GM06990 (cell line): Measurements from ENCODE around the gene CLEC17A.
"Not testable (repeated sequence)": the region's sequence is repeated elsewhere in the genome, so short reads cannot be mapped to it uniquely, and the experiment has no call there.

Source experiments
- DNase-seq: peaks from one replicate; pipeline ENCODE4 v3.0.0-alpha.2; 2011; ENCODE audit not compliant: insufficient read length; ENCODE audit errors: extremely low read depth
- H3K27me3 ChIP-seq: replicated peaks from 2 replicates; pipeline ENCODE4 v1.6.0; 2011; ENCODE audit warnings: low read length; ENCODE audit not compliant: control insufficient read depth, insufficient read depth
- H3K36me3 ChIP-seq: 2 replicates; pipeline ENCODE4 v1.5.1; 2011; ENCODE audit warnings: low read length; ENCODE audit not compliant: control insufficient read depth, insufficient read depth
- H3K4me3 ChIP-seq: replicated peaks from 2 replicates; pipeline ENCODE4 v1.5.1; 2011; ENCODE audit warnings: low read depth, mild to moderate bottlenecking, control low read depth, low read length
- CTCF ChIP-seq: IDR thresholded peaks from 2 replicates; pipeline ENCODE4 v1.5.1; 2011; ENCODE audit warnings: low read length, control low read depth, mild to moderate bottlenecking, inconsistent platforms; ENCODE audit not compliant: insufficient read depth, poor library complexity, severe bottlenecking

CLEC17A gene

DNA sequence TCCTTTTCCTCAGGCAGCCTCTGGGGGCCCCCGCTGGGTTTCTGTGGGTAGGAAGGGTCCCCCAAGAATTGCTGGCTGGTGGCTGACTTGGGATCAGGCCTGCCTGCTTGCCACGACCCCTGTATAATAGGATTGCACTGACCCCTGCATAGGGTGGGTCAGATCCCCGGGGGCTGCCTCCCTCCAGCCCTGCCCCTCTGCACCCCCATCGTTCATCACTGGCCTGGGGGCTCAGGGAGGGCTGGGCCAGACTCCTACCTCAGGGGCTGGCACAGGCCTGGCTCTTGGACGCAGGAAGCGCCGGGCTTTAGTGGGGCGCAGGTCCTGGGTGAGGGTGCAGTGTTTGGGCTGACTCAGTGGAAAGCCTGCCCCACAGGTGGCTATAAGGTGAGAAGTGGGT, 21.6 kb upstream of the CLEC17A start:
- Histone ChIP-seq H3K36me3 (peaks cover 4% of the 10 kb centered on the region), H3K4me3 (no peak overlapping the region), H3K27me3 (no peaks in the 10 kb centered on the region)
- no peak for TF ChIP-seq CTCF
- no peak for DNase-seq

DNA sequence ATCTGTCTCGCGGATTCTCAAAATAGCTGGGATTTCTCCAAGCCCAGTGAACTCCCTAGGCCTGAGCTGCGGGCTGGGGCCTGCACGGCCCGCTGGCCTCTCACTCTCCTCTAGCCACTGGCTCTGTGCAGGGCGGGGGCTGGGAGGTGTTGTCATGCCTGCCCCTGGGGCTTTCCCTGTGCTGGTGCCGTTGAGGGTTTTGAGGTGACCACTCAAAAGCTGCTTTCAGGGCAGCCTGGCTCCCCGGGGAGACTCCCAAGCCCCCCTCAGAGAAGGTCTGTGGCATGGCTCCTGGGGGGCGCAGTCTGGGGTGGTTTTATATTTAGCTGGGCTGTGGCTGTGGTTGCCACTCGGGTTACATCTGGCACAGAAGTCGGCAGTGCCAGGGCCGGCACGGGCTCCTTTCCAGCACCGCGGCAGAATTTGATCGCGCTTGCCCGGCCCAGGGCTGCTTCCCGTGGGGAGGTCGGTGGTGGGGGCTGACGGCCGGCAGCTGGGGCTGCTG, 21.0 kb upstream of the CLEC17A start:
- no peaks in the 10 kb centered on the region for H3K27me3 ChIP-seq
- DNase-seq = peak; percentile 55
- TF ChIP-seq CTCF = no peak
- peaks cover 5% of the 10 kb centered on the region for H3K36me3 ChIP-seq
- H3K4me3 ChIP-seq = no peak overlapping the region

DNA sequence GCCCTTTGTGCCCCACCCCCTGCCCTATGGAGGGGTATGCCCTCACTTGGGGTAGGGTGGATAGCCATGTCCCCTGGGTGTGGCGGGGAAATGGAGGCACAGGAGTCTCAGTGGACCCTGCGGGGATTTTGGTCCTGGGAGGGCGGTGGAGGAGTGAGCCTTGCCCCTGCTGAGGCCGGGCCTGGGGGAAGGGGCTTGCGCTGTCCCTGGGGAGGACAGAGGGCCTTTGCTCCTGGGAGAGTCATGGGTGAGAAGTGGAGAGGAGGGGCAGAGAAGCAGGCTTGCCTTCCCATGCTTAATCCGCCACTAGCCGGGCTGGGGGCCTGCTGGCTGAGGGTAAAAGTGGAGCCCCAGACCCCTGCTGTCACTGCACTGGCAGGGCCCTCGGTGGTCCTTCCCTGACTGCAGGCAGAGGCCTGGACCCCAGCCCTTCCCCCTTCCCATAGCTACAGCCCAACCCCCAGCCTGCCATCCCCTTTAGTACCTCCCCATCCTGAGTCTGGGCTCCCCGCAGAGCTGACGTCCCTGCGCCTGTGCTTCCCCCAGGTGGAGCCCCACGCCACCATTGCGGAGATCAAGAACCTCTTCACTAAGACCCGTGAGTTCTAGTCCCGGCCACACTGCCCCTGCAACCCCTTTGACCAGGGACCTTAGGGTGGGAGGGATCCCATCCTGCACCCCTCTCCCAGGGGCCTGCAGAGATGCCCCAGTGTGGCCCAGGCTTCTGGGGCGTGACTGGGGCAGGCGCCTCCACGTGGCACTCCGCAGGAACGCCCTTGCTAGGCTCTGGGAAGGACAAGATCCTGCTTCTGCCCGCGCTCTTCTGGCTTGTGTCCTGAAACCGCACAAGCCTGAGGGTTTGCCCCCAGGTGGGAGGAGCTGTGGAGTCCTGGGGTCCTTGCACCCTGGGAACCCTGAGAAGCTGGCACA, 20.0 kb upstream of the CLEC17A start:
- DNase-seq = no peak
- H3K36me3 ChIP-seq = peaks cover 9% of the 10 kb centered on the region
- H3K27me3 ChIP-seq = no peaks in the 10 kb centered on the region
- H3K4me3 ChIP-seq = no peak overlapping the region
- TF ChIP-seq CTCF = no peak

DNA sequence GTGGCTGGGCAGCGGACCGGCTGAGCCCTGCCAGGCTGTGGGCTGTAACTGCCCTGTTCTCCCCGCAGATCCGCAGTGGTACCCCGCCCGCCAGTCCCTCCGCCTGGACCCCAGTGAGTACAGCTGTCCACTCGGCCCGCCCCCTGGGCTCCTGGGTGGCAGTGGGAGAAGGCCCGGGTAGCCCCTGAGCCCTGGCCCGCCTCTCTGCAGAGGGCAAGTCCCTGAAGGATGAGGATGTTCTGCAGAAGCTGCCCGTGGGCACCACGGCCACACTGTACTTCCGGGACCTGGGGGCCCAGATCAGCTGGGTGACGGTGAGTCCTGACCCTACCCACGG, 19.3 kb upstream of the CLEC17A start:
- no peak for TF ChIP-seq CTCF
- Histone ChIP-seq H3K27me3 (no peaks in the 10 kb centered on the region), H3K4me3 (no peak overlapping the region), H3K36me3 (peaks cover 9% of the 10 kb centered on the region)
- DNase-seq = no peak

DNA sequence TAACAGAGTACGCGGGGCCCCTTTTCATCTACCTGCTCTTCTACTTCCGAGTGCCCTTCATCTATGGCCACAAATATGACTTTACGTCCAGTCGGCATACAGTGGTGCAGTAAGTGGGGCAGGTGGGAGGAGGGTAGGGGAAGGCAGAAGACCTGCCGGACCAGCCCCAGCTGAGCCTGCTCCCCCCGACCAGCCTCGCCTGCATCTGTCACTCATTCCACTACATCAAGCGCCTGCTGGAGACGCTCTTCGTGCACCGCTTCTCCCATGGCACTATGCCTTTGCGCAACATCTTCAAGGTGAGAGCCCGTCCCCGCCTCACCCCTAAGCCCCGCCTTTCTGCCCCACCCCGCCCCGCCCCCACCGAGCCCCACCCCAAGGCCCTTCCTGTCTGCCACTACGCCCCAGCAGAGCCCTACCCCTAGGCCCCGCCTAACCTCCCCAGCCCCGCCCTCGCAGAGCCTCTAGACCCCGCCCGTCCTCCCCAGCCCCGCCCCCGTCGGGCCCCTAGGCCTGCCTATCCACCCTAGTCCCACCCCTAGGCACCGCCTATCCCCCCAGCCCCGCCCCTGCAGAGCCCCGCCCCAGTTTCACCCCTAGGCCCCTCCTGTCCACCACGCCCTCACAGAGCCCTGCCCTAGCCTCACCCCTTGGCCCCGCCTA, 18.8 kb upstream of the CLEC17A start:
- TF ChIP-seq CTCF = no peak

GRCh38 chr19:14564652-14565297, 18.1 kb upstream of the CLEC17A start:
- not testable (repeated sequence) for DNase-seq, H3K36me3 ChIP-seq, H3K27me3 ChIP-seq, H3K4me3 ChIP-seq

More for the DNA sequence above, 18.8 kb upstream of the CLEC17A start:
- Histone ChIP-seq H3K36me3 (peaks cover 9% of the 10 kb centered on the region), H3K4me3 (no peak overlapping the region), H3K27me3 (no peaks in the 10 kb centered on the region)
- peak; percentile 76 for DNase-seq
